KOPT-K1 (cell line): ENCODE data around the gene AKAP7.
"Not testable (repeated sequence)": the region's sequence is repeated elsewhere in the genome, so short reads cannot be mapped to it uniquely, and the experiment has no call there.

ENCODE experiments used
- H3K27ac ChIP-seq: fragments of 200-600 bp; sonication (generic); 2 replicates; pipeline ENCODE4 v1.5.1; 2016; ENCODE audit warnings: antibody characterized with exemption, mild to moderate bottlenecking, low read depth, low read length; ENCODE audit not compliant: poor library complexity, severe bottlenecking
- H3K36me3 ChIP-seq: fragments of 200-600 bp; sonication (generic); 2 replicates; pipeline ENCODE4 v1.5.1; 2017; ENCODE audit warnings: antibody characterized with exemption, mild to moderate bottlenecking, low read length, moderate library complexity; ENCODE audit not compliant: insufficient read depth
- H3K9me3 ChIP-seq: fragments of 200-600 bp; sonication (generic); 2 replicates; pipeline ENCODE4 v1.5.1; 2017; ENCODE audit warnings: antibody characterized with exemption, low read length, mild to moderate bottlenecking; ENCODE audit not compliant: insufficient read depth, poor library complexity, severe bottlenecking

Gene AKAP7

GRCh38 chr6:131275273-131275672 lies 140.0 kb downstream of the AKAP7 start:
- Histone ChIP-seq H3K9me3 (peaks cover 14% of the 10 kb centered on the region), H3K27ac (no peak overlapping the region), H3K36me3 (no peaks in the 10 kb centered on the region)

DNA sequence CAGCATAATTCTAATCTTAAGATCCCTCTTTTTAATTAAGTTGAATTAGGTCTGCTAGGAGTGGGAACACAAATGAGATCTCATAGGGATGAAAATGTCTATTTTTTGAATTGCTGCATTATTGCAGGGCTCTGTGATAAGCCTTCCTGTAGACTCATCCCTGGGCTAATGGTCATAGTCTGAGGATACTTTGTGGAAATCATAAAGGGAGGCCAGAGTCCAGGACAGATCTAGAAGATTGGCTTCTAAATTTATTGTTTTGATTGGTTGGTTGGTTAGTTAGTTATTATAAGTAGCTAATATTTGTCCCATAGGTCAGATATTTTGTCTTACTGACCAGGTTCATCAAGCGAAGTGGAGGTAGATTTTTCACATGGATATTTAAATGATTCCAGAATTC lies 142.3 kb downstream of the AKAP7 start:
- Histone ChIP-seq H3K36me3 (no peaks in the 10 kb centered on the region), H3K27ac (no peak overlapping the region), H3K9me3 (peaks cover 4% of the 10 kb centered on the region)

DNA sequence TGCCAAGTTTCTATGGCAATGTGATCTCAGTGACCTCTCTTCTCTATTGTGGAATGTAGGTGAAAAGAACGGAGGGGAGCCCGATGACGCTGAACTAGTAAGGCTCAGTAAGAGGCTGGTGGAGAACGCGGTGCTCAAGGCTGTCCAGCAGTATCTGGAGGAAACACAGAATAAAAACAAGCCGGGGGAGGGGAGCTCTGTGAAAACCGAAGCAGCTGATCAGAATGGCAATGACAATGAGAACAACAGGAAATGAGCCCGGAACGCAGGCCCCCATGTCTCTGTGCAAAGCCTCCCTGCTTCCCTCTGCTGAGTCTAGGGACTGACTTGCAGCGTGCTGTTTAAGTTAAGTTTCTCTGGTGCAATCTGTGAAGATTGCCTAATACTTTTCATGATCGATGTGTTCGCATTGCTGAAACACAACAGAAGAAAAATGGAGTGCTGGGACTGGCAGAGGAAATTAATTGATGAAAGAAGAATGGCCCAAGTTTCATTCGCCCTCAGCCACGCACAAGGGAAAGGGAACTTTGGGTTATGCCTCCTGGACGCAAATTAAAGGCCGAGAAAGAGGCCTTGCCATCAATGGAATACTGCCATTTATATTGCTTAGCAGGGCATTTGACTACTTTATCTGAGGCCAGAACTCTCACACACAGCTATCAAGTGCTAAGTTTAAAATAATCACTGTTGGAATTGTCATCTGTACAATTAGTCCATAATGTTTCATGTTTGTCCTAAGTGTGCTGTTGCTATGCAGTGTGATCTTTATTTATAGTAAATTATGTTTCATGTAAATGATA lies 146.4 kb downstream of the AKAP7 start:
- Histone ChIP-seq H3K9me3 (no peaks in the 10 kb centered on the region), H3K36me3 (no peaks in the 10 kb centered on the region), H3K27ac (peak overlapping the region; percentile 41)

DNA sequence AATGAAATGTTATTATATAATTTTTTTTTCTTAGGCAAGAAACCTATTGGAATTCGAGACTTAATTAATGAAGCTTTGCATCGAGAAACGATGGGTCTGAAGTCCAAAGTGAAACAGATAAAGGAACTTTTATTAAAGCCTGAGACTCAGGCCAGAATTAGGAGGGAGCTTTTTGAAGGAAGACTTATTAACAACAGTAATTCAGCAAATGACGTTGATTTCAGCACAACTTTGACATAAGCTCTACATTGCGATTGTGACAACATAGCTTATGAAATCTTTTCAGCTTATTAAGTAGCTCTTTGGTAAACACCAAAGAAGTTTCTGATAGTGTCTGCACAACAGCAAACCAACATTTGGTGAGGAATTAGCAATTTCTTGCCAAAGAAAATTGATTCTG lies 147.1 kb downstream of the AKAP7 start:
- H3K27ac ChIP-seq = no peak overlapping the region
- H3K36me3 ChIP-seq = no peaks in the 10 kb centered on the region
- H3K9me3 ChIP-seq = no peaks in the 10 kb centered on the region

GRCh38 chr6:131283466-131284175 lies 148.4 kb downstream of the AKAP7 start:
- no peaks in the 10 kb centered on the region for H3K36me3 ChIP-seq
- no peak overlapping the region for H3K27ac ChIP-seq
- no peaks in the 10 kb centered on the region for H3K9me3 ChIP-seq

DNA sequence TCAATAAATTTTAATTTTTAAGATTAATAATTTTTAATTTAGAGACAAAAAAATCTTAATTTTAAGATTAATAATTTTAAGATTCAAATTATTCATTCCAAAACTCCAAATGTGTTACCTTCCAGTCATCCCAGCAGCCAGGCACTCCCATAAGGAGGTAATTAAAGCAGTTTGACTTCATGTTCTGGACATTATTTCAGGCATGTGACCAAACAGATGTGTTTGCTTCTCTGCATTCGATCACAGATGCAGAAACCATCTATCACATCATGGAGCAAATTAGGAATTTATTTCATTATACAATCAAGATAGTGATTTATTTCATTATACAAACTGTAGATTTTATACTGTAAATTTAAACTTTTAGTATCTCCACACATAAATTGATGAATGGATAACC lies 150.3 kb downstream of the AKAP7 start:
- no peaks in the 10 kb centered on the region for H3K9me3 ChIP-seq
- H3K36me3 ChIP-seq = no peaks in the 10 kb centered on the region
- no peak overlapping the region for H3K27ac ChIP-seq

GRCh38 chr6:131286469-131287040 lies 151.3 kb downstream of the AKAP7 start:
- Histone ChIP-seq H3K9me3 (no peaks in the 10 kb centered on the region), H3K36me3 (no peaks in the 10 kb centered on the region)

GRCh38 chr6:131288214-131288613 lies 152.9 kb downstream of the AKAP7 start:
- H3K9me3 ChIP-seq = no peaks in the 10 kb centered on the region
- no peak overlapping the region for H3K27ac ChIP-seq
- no peaks in the 10 kb centered on the region for H3K36me3 ChIP-seq

More at GRCh38 chr6:131286469-131287040, 151.3 kb downstream of the AKAP7 start:
- H3K27ac ChIP-seq = no peak overlapping the region

DNA sequence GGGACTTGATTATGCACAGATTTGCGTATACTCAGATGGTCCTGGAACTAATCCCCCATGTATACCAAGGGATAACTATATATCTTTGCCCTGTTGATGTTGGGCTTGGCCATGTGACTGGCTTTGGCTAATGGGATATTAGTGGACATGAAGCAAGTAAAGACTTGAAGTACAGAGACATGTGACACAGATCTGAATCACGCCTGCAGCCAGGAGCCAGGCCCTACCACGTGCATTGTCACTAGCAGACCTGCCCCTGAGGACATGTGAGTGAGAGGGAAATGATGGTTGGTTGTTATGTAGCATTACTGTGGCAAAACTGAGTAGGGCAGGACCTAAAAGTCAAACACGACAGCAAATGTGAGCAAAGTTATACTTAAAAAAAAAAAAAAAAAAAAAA lies 155.7 kb downstream of the AKAP7 start:
- H3K36me3 ChIP-seq = no peaks in the 10 kb centered on the region
- H3K9me3 ChIP-seq = no peaks in the 10 kb centered on the region
- no peak overlapping the region for H3K27ac ChIP-seq

DNA sequence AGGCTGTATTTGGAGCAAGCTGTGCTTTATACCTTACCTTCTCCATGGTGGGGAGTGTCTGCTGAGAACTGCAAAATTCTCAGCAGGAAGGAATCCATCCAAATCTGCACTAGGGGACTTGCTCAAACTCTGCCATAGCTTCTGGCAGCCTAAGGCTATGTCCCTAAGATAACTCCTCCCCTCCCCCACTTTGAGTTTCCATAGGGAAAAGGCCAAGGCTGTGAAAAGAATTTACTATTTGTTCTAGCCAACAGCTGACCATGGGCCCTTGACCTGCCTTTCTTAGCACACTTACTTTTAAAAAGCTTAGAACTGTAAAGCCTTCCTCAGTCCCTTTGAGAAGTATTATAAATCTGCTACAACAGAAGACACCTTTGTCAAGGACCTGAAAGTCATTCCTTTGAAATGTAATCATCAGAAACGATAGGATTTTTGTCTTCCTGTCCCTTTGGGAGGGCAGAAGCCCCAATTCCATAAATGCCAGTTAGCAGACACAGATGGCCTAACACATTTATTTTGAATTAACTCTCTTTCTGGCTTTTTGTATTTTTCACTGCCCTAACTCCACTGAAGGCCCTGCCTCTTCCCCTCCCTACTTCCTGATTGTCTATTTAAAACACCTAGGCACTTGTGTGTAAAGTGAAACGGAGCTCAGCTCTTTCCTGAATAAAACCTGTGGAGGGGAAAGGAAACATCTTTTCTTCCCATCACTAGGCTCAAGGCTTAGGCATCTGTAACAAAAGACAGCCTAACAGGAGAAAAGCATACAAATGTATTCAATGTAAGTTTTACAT lies 157.1 kb downstream of the AKAP7 start:
- H3K36me3 ChIP-seq = no peaks in the 10 kb centered on the region
- no peaks in the 10 kb centered on the region for H3K9me3 ChIP-seq
- no peak overlapping the region for H3K27ac ChIP-seq

DNA sequence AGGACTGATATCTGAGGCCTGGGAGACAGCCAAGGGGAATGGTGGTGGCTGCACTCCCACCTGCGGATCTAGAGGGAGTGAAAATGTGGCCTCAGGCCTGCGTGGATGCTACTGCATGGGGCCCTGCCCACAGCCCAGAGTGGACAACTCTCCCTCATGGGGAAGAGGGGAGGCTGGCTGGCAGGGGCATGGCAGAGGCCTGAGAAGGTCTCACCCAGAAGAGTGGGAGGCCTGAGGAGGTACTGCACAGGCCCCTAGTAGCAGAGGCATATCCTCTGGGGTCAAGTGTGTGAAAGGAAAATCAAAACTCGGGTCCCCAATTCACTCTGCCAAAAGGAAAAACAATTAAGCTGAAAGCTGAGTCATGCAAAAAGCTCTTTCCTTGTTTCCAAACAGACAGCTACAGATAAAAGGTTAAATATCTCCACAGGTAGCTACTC lies 158.2 kb downstream of the AKAP7 start:
- Histone ChIP-seq H3K36me3 (no peaks in the 10 kb centered on the region), H3K9me3 (no peaks in the 10 kb centered on the region), H3K27ac (no peak overlapping the region)

- no peaks in the 10 kb centered on the region for H3K9me3 ChIP-seq
- no peak overlapping the region for H3K27ac ChIP-seq
- H3K36me3 ChIP-seq = no peaks in the 10 kb centered on the region
These were observed 159.8 kb downstream of the AKAP7 start for GRCh38 chr6:131295081-131295480.

DNA sequence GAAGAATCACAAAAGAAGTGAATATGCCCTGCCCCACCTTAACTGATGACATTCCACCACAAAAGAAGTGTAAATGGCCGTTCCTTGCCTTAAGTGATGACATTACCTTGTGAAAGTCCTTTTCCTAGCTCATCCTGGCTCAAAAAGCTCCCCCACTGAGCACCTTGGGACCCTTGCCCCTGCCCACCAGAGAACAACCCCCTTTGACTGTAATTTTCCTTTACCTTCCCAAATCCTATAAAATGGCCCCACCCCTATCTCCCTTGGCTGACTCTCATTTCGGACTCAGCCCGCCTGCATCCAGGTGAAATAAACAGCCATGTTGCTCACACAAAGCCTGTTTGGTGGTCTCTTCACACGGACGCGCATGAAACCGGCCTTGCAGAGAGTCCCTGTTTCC lies 165.6 kb downstream of the AKAP7 start:
- H3K36me3 ChIP-seq, H3K9me3 ChIP-seq, H3K27ac ChIP-seq: not testable (repeated sequence)

- Histone ChIP-seq H3K36me3 (no peaks in the 10 kb centered on the region), H3K9me3 (peaks cover 2% of the 10 kb centered on the region), H3K27ac (no peak overlapping the region)
These were observed 168.2 kb downstream of the AKAP7 start for GRCh38 chr6:131303338-131303930.
